DOHH2 (cell line): ENCODE measurements around the gene FADS6.

Experiments
- H3F3A ChIP-seq: fragments of 200-600 bp; sonication (generic), shearing (Covaris generic); 2 replicates; pipeline ENCODE4 v1.6.0; 2016; ENCODE audit warnings: antibody characterized with exemption, mild to moderate bottlenecking; ENCODE audit not compliant: control insufficient read depth, insufficient read depth
- H3K27ac ChIP-seq: fragments of 200-600 bp; sonication (generic); 2 replicates; pipeline ENCODE4 v1.5.1; 2014; ENCODE audit warnings: low read depth, mild to moderate bottlenecking, low read length, moderate library complexity
- H3K27me3 ChIP-seq: fragments of 200-600 bp; sonication (generic); 2 replicates; pipeline ENCODE4 v1.6.1; 2014; ENCODE audit warnings: mild to moderate bottlenecking, low read length, mixed read lengths; ENCODE audit not compliant: control insufficient read depth
- H3K36me3 ChIP-seq: fragments of 200-600 bp; sonication (generic); 2 replicates; pipeline ENCODE4 v1.6.1; 2014; ENCODE audit warnings: mild to moderate bottlenecking, low read length, moderate library complexity, mixed read lengths; ENCODE audit not compliant: control insufficient read depth
- H3K4me1 ChIP-seq: fragments of 200-600 bp; sonication (generic); 2 replicates; pipeline ENCODE4 v1.6.1; 2014; ENCODE audit warnings: mild to moderate bottlenecking, low read length, mixed read lengths; ENCODE audit not compliant: control insufficient read depth
- H3K4me2 ChIP-seq: fragments of 200-600 bp; sonication (generic); 2 replicates; pipeline ENCODE4 v1.6.0; 2014; ENCODE audit warnings: mild to moderate bottlenecking, low read length, moderate library complexity
- H3K4me3 ChIP-seq: fragments of 200-600 bp; sonication (generic); 2 replicates; pipeline ENCODE4 v1.5.1; 2014; ENCODE audit warnings: mild to moderate bottlenecking, low read length, mixed read lengths
- H3K79me2 ChIP-seq: fragments of 200-600 bp; sonication (generic); 2 replicates; pipeline ENCODE4 v1.6.1; 2014; ENCODE audit warnings: mild to moderate bottlenecking, low read length, mixed read lengths; ENCODE audit not compliant: control insufficient read depth
- H3K9me2 ChIP-seq: fragments of 200-600 bp; sonication (generic); replicated peaks from 2 replicates; pipeline ENCODE4 v1.6.1; 2014; ENCODE audit warnings: mild to moderate bottlenecking, low read length, mixed read lengths; ENCODE audit not compliant: control insufficient read depth
- H3K9me3 ChIP-seq: fragments of 200-600 bp; sonication (generic); 2 replicates; pipeline ENCODE4 v1.6.1; 2014; ENCODE audit warnings: antibody characterized with exemption, low read length, mixed read lengths; ENCODE audit not compliant: control insufficient read depth, insufficient read depth
- H4K20me1 ChIP-seq: fragments of 200-600 bp; sonication (generic); 2 replicates; pipeline ENCODE4 v1.6.0; 2014; ENCODE audit warnings: low read depth, mild to moderate bottlenecking, antibody characterized with exemption, low read length, moderate library complexity; ENCODE audit not compliant: control insufficient read depth, insufficient read depth
- CTCF ChIP-seq: fragments of 200-600 bp; sonication (generic); IDR thresholded peaks from one replicate; pipeline ENCODE4 v1.5.1; 2014; ENCODE audit warnings: antibody characterized with exemption, mild to moderate bottlenecking, low read depth, low read length; ENCODE audit not compliant: poor library complexity, severe bottlenecking
- EZH2phosphoT487 ChIP-seq: fragments of 200-600 bp; sonication (generic); IDR thresholded peaks from 2 replicates; pipeline ENCODE4 v1.6.1; 2017; ENCODE audit warnings: borderline replicate concordance, mild to moderate bottlenecking, antibody characterized with exemption, low read length, moderate library complexity, mixed read lengths

Gene FADS6

DNA sequence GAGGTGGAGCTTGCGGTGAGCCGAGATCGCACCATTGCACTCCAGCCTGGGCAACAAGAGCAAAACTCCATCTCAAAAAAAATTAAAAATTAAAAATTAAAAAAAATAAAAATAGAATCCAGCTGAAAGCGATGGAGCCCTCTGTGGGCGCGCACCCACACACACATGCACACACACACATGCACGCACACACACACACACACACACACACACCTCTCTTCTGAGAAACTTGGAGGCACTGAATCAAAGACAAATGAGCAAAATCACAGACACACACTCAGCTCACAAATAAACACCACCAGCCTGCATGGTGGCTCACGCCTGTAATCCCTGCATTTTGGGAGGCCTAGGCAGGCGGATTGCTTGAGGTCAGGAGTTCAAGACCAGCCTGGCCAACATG lies 9.6 kb upstream of the FADS6 start:
- H3K4me1 ChIP-seq = no peaks in the 10 kb centered on the region
- H3K36me3 ChIP-seq = no peaks in the 10 kb centered on the region
- no peaks in the 10 kb centered on the region for H3K9me3 ChIP-seq
- no peak overlapping the region for H3K27ac ChIP-seq
- H3K4me2 ChIP-seq = no peak overlapping the region
- H3F3A ChIP-seq = no peaks in the 10 kb centered on the region
- H3K79me2 ChIP-seq = no peaks in the 10 kb centered on the region
- no peak overlapping the region for H3K4me3 ChIP-seq
- no peaks in the 10 kb centered on the region for H3K9me2 ChIP-seq
- no peak for TF ChIP-seq CTCF
- H4K20me1 ChIP-seq = no peaks in the 10 kb centered on the region
- H3K27me3 ChIP-seq = peaks cover 4% of the 10 kb centered on the region; the same call in 1 of the 2 replicates

- Histone ChIP-seq H3K27me3 (peaks cover 4% of the 10 kb centered on the region; the same call in 1 of the 2 replicates), H3F3A (no peaks in the 10 kb centered on the region), H3K9me3 (no peaks in the 10 kb centered on the region), H3K4me2 (no peak overlapping the region), H4K20me1 (no peaks in the 10 kb centered on the region), H3K36me3 (no peaks in the 10 kb centered on the region), H3K79me2 (no peaks in the 10 kb centered on the region), H3K27ac (no peak overlapping the region), H3K9me2 (no peaks in the 10 kb centered on the region), H3K4me1 (no peaks in the 10 kb centered on the region), H3K4me3 (no peak overlapping the region)
- no peak for TF ChIP-seq EZH2phosphoT487
- no peak for TF ChIP-seq CTCF
These were observed 8.1 kb upstream of the FADS6 start for GRCh38 chr17:74901353-74902135.

DNA sequence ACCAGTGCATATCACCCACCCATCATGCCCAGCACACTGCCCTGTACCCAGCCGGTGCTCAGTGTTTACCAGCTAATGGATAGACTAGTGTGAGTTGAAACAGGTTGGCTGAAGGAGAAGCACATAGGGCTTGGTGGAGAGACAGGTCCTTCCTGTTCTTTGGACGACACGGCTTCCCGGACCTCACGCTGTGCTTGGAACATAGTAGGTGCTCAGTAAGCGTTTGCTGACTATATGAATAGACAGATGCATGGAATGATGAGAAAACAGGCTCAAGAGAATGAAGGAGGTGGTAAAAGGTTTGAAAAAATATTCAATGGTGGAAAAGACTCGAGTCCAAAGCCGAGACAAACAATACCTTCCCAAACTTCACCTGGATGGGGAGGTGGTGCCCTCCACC lies 6.8 kb upstream of the FADS6 start:
- no peaks in the 10 kb centered on the region for H3F3A ChIP-seq
- no peaks in the 10 kb centered on the region for H3K79me2 ChIP-seq

More for the DNA sequence above, 6.8 kb upstream of the FADS6 start:
- H3K4me3 ChIP-seq = no peak overlapping the region
- no peak overlapping the region for H3K4me2 ChIP-seq
- no peaks in the 10 kb centered on the region for H3K4me1 ChIP-seq
- no peak for TF ChIP-seq CTCF
- TF ChIP-seq EZH2phosphoT487 = no peak
- peaks cover 4% of the 10 kb centered on the region; the same call in 1 of the 2 replicates for H3K27me3 ChIP-seq
- no peaks in the 10 kb centered on the region for H4K20me1 ChIP-seq
- no peaks in the 10 kb centered on the region for H3K9me3 ChIP-seq
- H3K27ac ChIP-seq = no peak overlapping the region
- no peaks in the 10 kb centered on the region for H3K9me2 ChIP-seq
- H3K36me3 ChIP-seq = no peaks in the 10 kb centered on the region
